ENCODE measurements around the gene EFHD2.

- TF ChIP-seq, protein P1, sequence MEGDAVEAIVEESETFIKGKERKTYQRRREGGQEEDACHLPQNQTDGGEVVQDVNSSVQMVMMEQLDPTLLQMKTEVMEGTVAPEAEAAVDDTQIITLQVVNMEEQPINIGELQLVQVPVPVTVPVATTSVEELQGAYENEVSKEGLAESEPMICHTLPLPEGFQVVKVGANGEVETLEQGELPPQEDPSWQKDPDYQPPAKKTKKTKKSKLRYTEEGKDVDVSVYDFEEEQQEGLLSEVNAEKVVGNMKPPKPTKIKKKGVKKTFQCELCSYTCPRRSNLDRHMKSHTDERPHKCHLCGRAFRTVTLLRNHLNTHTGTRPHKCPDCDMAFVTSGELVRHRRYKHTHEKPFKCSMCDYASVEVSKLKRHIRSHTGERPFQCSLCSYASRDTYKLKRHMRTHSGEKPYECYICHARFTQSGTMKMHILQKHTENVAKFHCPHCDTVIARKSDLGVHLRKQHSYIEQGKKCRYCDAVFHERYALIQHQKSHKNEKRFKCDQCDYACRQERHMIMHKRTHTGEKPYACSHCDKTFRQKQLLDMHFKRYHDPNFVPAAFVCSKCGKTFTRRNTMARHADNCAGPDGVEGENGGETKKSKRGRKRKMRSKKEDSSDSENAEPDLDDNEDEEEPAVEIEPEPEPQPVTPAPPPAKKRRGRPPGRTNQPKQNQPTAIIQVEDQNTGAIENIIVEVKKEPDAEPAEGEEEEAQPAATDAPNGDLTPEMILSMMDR (IDR thresholded peaks at IDR 0.05; ENCODE audit: insufficient read depth, low read depth, low read length) = no peak
- TF ChIP-seq EZH2 (IDR thresholded peaks at IDR 0.05; ENCODE audit: insufficient read depth, low read length) = no peak
These were observed 17.6 kb downstream of the EFHD2 start for GRCh38 chr1:15427280-15427666.
